ENCODE data around the gene SEPTIN12.

GRCh38 chr16:4799171-4799855 lies 11.2 kb upstream of the SEPTIN12 start:
- TF ChIP-seq CTCF (IDR thresholded peaks at IDR 0.05) (no peak), POLR2A (IDR thresholded peaks at IDR 0.05) (no peak)
